NCI-H69 (cell line): ENCODE data around the gene SESN3.
A peak's percentile ranks its signal among the peaks of the same experiment; 100 is the strongest.
"Not testable (repeated sequence)": the region's sequence is repeated elsewhere in the genome, so short reads cannot be mapped to it uniquely, and the experiment has no call there.

Experiments
- DNase-seq: peaks from one replicate; lab custom pipeline; 2025; lab: John Stamatoyannopoulos, UW

SESN3 gene

GRCh38 chr11:95219599-95219998, 11.4 kb downstream of the SESN3 start:
- no peak for DNase-seq

GRCh38 chr11:95218149-95218548, 12.9 kb downstream of the SESN3 start:
- no peak for DNase-seq

- DNase-seq = no peak
Observed at GRCh38 chr11:95212609-95213008, 18.4 kb downstream of the SESN3 start.

- DNase-seq = not testable (repeated sequence)
Observed at GRCh38 chr11:95209535-95209934, 21.5 kb downstream of the SESN3 start.

- DNase-seq = no peak
Observed at GRCh38 chr11:95200781-95201457, 30.1 kb downstream of the SESN3 start.

GRCh38 chr11:95195831-95196230, 35.2 kb downstream of the SESN3 start:
- no peak for DNase-seq

- peak; percentile 66 for DNase-seq
Observed at GRCh38 chr11:95193541-95193940, 37.5 kb downstream of the SESN3 start.

GRCh38 chr11:95192717-95193116, 38.3 kb downstream of the SESN3 start:
- no peak for DNase-seq

GRCh38 chr11:95187723-95188122, 43.3 kb downstream of the SESN3 start:
- no peak for DNase-seq

- no peak for DNase-seq
Observed at GRCh38 chr11:95182397-95182796, 48.6 kb downstream of the SESN3 start.

GRCh38 chr11:95175818-95176380, 55.1 kb downstream of the SESN3 start:
- DNase-seq = no peak

GRCh38 chr11:95170294-95170693, 60.7 kb downstream of the SESN3 start:
- no peak for DNase-seq

GRCh38 chr11:95166781-95167180, 64.2 kb downstream of the SESN3 start:
- DNase-seq = no peak

- DNase-seq = no peak
Observed at GRCh38 chr11:95165638-95166037, 65.4 kb downstream of the SESN3 start.

GRCh38 chr11:95163106-95163505, 67.9 kb downstream of the SESN3 start:
- no peak for DNase-seq

- DNase-seq = no peak
Observed at GRCh38 chr11:95161248-95161647, 69.8 kb downstream of the SESN3 start.

GRCh38 chr11:95157824-95158223, 73.2 kb downstream of the SESN3 start:
- DNase-seq = no peak

GRCh38 chr11:95156916-95157541, 74.0 kb downstream of the SESN3 start:
- DNase-seq = peak; percentile 45

GRCh38 chr11:95156133-95156721, 74.8 kb downstream of the SESN3 start:
- no peak for DNase-seq

GRCh38 chr11:95155385-95155784, 75.6 kb downstream of the SESN3 start:
- no peak for DNase-seq

- DNase-seq = peak; percentile 89
Observed at GRCh38 chr11:95154514-95154913, 76.5 kb downstream of the SESN3 start.

GRCh38 chr11:95153857-95154246, 77.2 kb downstream of the SESN3 start:
- no peak for DNase-seq
